Fibroblast of the aortic adventitia (primary cell): ENCODE data around the gene FMN1. TPM values are rescaled to one million over a fixed set of nuclear protein-coding genes. Genes with fewer than 3 reads are reported as not detected.
A peak's percentile ranks its signal among the peaks of the same experiment; 100 is the strongest.

Experiments used
- DNase-seq: peaks from one replicate; pipeline ENCODE4 v3.0.0-alpha.2; 2010; ENCODE audit warnings: low read depth
- H3K4me3 ChIP-seq: 2 replicates; pipeline ENCODE4 v1.5.1; 2011; ENCODE audit warnings: low read depth, mild to moderate bottlenecking, control low read depth, low read length, moderate library complexity
- CTCF ChIP-seq: IDR thresholded peaks from 2 replicates; pipeline ENCODE4 v1.5.1; 2011; ENCODE audit warnings: mild to moderate bottlenecking, low read length, control low read depth, inconsistent platforms; ENCODE audit not compliant: insufficient read depth
- total RNA-seq: library from RNA; depleted of rRNA; stranded (reverse); fragments of >200 nt; gene quantifications from 2 replicates; pipeline ENCODE4 v1.2.3, GENCODE V29; 2012; ENCODE audit warnings: low replicate concordance

The FMN1 gene
- total RNA-seq, 1 donor = 1.1 TPM

GRCh38 chr15:33163816-33164215, 30.7 kb downstream of the FMN1 start:
- DNase-seq = no peak
- no peak for TF ChIP-seq CTCF
- no peak overlapping the region for H3K4me3 ChIP-seq

- no peak for TF ChIP-seq CTCF
- DNase-seq = no peak
Observed at GRCh38 chr15:33161209-33161608, 33.3 kb downstream of the FMN1 start.

GRCh38 chr15:33160581-33161165, 33.8 kb downstream of the FMN1 start:
- peak; percentile 10 for DNase-seq
- TF ChIP-seq CTCF = no peak
- H3K4me3 ChIP-seq = no peak overlapping the region

More at GRCh38 chr15:33161209-33161608, 33.3 kb downstream of the FMN1 start:
- no peak overlapping the region for H3K4me3 ChIP-seq

GRCh38 chr15:33159726-33160453, 34.6 kb downstream of the FMN1 start:
- TF ChIP-seq CTCF = no peak
- no peak for DNase-seq

GRCh38 chr15:33158366-33158765, 36.1 kb downstream of the FMN1 start:
- no peak for TF ChIP-seq CTCF
- no peak overlapping the region for H3K4me3 ChIP-seq
- no peak for DNase-seq

More at GRCh38 chr15:33159726-33160453, 34.6 kb downstream of the FMN1 start:
- no peak overlapping the region for H3K4me3 ChIP-seq

- no peak for TF ChIP-seq CTCF
Observed at GRCh38 chr15:33157371-33158037, 37.0 kb downstream of the FMN1 start.

More at GRCh38 chr15:33157371-33158037, 37.0 kb downstream of the FMN1 start:
- H3K4me3 ChIP-seq = no peak overlapping the region
- DNase-seq = no peak
